SKM-1 (cell line): ENCODE results near the gene HAT1.
"Not testable (repeated sequence)": the region's sequence is repeated elsewhere in the genome, so short reads cannot be mapped to it uniquely, and the experiment has no call there.

Source experiments
- DNase-seq: peaks from one replicate; lab custom pipeline; 2025; ENCODE audit not compliant: unreplicated experiment; lab: John Stamatoyannopoulos, UW

HAT1 gene, protein sequence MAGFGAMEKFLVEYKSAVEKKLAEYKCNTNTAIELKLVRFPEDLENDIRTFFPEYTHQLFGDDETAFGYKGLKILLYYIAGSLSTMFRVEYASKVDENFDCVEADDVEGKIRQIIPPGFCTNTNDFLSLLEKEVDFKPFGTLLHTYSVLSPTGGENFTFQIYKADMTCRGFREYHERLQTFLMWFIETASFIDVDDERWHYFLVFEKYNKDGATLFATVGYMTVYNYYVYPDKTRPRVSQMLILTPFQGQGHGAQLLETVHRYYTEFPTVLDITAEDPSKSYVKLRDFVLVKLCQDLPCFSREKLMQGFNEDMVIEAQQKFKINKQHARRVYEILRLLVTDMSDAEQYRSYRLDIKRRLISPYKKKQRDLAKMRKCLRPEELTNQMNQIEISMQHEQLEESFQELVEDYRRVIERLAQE

DNA sequence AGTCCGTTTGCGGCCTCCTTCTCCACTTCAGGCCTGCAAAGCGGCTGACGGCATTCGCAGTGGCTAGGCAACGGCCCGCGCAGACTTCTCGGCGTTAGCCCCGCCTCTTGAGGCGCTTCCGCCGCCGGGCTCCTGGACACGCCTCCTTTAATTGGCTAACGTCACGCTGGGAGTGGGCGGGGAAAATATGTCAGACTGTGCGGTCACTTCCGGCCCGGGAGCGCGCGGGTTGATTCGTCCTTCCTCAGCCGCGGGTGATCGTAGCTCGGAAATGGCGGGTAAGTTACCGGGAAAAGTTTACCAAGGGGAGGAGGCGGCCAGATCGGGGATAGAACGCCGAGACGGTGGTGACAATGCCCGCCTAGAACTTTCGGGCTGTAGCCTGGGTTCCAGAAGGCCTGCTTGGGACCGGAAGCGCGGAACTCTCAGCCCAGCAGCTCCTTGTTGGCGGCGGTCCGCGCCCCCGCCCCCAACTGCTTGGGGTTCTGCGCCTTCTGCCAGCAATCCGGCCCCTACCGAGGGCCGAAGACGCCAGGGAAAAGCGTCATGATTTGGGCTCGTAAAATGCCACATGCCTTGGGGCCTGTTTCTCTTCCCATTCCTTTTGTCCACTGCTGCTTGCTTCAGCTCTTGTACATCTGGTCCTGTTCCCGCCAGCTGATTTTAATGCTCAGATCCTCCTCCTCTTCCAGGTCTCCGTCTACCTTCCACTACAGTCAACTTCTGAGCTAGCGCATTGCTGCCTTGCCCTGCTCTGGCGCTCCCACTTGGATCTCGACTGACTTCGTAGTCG is at the start of gene HAT1:
Gene HAT1 (plus strand): TSS at position 232 of the 793 bp plus-strand sequence. CDS start 40 bp downstream, at position 272.
- DNase-seq = peak; percentile 91

DNA sequence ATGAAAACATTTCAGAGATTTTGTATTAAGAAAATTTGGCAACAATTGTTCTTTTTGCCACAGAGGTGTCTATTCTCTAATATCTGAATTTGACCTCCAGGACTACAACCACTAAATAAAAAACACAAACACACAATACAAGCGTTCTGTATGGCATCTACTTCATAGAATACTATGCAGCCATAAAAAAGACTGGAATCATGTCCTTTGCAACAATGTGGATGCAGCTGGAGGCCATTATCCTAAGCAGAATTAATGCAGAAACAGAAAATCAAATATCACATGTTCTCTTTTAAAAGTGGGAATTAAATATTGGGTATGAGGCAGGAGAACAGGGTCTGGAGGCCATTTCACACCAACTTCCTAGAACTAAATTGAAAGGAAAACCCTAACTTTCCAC is 47.7 kb upstream of the HAT1 start:
- DNase-seq = no peak

DNA sequence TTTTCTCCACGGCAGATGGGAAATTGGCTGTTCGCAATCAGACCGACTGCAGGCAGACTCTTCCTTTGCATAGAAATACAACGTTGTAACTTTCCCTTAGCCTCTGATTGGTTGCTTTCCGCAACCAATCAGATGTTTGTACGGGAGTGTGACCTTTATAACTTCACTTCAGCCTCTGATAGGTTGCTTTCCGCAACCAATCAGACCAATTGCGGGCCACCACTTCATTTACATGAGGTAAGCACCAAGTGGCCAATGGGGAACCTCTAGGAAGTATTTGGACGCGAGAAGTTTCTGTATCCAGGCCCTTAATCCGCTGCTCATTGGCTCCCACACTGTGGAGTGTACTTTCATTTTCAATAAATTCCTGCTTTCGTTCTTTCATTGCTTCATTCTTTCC is 47.3 kb upstream of the HAT1 start:
- DNase-seq = no peak

DNA sequence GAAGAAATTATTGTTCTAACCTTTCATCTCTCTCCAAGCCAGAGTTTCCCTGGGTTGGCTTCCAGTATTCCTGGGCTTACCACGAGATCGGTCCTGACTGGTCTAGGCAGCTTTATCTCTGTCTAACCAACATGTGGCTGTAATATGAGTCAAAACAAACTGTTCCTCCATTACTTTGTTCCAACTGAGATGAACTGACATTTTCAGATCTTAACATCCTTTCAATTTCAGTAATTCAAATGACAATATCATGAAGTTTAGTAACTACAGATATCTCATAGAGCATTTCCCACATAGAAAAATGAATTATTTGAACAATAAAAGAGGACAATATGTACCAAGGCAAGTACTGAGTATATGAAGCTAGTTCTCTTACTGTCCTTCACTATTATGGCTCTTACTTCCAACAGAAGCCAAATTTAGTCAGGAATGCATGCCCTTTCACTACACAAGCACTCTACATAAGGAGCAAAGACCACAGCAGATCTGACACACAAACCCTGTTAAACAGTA is 43.7 kb upstream of the HAT1 start:
- no peak for DNase-seq

DNA sequence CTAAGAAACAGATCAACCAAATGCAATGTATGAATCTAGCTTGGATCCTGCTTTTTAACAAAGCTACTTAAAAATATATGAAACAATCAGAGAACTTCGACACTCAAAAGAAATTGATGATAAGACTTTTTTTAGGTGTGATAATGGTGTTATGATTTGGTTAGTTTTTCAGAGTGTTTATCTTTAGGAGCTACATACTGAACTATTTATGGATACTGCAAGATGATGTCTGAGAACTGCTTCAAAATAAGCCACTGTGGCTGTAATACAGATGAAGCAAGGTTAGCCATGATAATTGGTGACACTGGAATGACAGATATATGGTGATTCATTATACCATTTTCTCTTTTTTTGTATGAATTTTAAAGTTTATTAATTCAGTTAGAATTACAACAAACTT is 42.4 kb upstream of the HAT1 start:
- DNase-seq = no peak

DNA sequence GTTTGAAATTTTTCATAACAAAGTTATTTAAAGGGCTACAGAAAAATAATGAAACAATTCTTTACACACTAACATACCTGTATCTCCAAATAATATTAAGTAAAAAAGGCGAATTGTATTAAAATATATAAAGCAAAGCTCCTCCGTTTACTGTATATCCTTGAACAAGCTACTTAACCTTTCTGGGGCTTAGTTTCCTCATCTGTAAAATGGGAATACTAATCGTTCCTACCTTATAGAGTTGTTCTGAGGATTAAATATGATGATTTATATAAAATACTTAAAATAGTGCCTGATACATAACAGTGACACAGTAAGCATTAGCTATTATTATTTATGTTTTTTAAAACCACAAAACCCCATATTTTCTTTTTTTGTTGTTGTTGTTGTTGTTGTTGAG is 41.5 kb upstream of the HAT1 start:
- no peak for DNase-seq

DNA sequence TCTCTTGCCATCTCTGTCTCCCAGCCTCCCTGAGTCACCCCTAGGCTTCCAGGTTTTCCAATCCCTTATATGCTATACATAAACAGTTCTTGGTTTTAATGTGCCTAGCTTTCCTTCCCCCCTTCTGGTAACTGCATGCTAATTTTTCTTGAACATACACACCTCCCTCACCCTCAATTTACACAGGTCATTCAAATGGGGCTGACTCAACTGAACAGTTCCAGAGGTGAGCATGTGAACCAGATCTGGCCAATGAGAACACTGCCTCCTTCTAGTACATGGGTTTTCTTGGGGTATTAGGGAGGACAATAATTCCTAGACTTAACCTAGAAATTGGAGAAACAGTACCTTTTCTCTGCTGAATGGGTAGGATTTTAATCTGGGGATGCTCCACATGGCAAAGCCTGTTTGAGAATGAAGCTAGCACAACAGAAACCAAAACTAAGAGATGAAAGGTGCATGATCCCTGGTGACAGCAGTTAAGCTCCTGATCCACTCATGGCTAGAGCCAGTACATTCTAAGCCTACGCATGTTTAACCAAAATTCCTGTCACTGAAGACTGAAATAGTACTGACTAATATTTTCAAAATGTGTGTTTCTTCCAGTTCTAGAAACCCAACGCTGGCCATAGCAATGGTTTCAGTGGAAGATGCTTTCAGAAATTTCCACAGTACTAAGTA is 40.0 kb upstream of the HAT1 start:
- no peak for DNase-seq

DNA sequence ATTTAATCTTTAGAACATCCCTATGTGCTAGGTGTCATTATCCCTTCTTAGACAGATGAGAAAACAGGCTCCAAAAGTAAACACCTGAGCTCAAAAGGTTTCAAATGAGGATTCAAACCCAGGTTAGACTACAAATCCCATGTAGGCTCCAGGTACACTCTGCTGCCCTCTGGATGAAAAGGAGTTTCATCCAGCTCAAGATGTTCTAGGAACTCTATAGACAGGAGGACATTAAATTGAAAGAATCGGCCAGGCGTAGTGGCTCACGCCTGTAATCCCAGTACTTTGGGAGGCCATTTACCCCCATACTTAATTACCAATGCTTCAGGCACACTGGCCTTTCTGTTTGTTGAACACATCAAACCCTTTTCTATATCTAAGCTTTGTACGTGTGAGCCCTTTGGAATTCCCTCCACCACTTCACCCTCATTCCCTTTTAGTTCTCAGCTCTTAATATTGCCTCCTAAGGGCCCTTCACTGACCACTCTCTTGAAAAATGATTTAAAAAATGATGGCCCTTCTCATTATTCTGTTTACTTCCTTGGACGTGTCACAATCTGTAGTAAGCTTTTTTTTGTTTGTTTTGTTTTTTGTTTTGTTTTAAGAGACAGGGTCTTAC is 38.9 kb upstream of the HAT1 start:
- no peak for DNase-seq

DNA sequence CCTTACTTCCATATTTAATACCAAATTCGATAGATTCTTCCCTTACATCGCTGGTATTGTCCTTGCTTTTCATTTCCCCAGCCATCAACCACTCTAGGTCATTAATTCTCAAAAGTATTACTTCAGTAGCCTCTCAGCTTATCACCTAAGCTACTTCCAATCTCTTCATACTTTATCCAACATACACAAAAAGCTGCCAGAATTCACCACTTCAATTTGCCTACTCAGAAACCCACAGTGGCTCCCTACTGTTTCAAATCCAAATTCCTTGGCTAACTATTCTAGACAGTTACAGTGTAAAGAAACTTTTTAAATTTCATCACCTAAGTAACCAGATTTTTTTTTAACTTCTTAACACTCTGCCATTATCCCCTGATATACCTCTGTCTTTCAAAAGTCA is 32.9 kb upstream of the HAT1 start:
- DNase-seq = no peak

DNA sequence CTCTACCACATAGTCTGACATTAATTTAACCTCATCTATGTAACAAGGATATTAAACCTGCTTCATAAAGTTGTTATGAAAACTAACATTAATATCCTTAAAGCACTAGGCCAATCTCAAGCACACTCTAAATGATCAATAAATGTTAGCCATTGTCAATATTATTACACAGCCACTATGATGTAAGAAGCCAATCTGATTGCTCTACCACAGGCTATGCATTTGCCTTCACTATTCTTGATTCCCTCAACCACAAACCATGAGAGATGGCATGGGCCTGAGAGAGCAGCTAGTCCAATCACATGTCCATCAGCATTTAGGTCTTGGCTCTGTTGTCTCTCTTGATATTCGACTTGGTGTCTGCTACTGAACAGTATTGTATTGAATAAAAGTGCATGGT is 32.5 kb upstream of the HAT1 start:
- no peak for DNase-seq

DNA sequence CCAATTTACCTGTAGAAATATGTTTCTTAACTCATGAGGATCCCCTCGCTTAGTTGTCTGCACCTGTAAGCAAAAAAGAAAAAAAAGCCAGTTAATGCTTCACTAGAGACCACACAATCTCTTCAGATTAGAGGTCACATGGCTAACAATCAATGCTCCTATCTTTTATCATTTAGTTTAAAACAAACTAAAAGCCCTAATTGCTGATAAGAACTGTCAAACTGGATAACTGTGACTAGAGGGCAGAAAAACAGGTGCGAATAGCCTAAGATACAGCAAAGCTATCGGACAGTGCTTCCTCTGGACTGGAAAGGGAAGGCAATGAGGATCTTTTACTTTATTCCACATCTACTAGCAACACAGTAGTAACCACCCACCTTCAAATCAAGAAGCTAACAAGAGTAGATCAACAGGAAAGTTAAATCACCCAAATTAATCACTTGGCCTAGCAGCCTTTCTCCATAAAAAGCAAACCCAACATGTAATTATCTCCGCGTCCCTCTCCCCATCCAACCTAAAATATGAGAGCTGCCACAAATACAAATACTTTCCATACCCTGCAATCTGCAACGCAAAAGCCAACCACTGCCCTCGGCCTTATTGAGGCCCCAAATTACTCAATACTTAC is 29.0 kb upstream of the HAT1 start:
- no peak for DNase-seq

DNA sequence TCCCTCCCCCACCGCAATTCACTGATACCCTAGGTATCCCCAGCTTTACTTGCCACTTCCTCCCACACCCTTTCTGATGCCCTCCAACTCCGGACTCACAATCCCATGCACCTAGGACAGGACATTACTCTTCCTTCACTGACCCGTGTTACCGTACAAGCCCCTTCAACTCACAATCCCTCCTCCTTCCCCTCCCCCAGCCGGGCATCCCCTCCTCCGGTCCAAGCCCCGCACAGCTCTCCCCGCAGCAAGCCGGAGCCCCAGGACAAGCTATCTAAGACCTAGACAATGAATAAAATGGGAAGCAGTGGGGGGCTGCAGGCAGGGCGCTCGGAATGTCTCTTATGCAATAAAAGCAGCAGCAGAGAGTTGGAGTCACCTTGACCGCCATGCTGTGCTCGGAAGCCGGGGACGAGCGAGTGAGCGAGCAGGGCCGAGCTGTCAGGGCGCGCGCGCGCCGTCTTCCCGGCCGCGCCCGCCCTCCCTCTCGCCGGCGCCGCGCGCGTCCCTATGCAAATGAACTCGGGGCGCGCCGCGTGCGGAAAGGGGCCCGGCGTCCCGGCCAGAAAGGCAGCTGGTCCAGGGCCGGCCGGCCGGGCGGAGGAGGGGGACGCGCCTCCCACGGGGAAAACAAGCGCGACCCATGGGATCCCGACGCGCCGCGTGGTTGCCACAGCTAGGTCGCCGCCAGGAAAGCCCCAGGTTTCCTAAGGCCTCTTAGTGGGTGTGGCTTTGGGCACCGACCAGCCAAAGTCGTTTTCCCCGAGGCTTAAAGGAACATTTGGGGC is 28.2 kb upstream of the HAT1 start, which contains the start of gene SLC25A12:
Gene SLC25A12 (minus strand): TSS at position 421 of the 788 bp plus-strand sequence. CDS start 30 bp downstream, at position 391.
- peak; percentile 64 for DNase-seq

DNA sequence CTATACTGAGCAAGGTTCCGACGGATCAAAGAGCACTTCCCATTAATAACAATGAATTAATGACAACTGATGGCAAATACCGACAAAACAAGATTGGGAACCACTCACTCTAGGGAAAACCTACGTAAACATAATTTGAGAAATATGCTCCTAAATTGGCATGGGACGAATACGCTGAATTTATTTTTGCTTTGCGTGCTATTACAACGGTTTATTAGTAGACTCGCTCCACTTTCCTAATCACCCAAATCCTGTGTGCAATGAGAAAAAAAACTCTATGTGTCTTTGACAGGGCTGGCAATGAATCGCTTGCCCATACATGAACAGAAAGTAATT is 27.7 kb upstream of the HAT1 start:
- no peak for DNase-seq

DNA sequence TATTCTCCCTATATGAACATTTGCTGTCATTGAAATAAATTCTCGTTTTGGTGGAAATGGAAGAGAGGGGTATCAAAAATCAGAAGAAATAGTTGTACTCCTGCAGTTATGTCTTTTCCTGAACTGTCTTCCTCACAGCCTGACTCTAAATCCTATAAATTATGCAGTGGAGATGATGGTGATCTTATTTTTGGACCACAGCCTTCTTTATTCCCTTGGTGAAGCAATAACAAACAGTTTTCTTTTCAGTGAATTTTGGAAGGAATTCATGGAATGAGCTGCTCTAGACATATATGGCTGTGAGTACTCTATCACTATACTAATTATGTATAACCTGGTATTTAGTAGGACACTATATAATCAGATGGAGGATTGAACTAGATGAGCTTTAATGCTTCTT is 26.5 kb upstream of the HAT1 start:
- DNase-seq = no peak

DNA sequence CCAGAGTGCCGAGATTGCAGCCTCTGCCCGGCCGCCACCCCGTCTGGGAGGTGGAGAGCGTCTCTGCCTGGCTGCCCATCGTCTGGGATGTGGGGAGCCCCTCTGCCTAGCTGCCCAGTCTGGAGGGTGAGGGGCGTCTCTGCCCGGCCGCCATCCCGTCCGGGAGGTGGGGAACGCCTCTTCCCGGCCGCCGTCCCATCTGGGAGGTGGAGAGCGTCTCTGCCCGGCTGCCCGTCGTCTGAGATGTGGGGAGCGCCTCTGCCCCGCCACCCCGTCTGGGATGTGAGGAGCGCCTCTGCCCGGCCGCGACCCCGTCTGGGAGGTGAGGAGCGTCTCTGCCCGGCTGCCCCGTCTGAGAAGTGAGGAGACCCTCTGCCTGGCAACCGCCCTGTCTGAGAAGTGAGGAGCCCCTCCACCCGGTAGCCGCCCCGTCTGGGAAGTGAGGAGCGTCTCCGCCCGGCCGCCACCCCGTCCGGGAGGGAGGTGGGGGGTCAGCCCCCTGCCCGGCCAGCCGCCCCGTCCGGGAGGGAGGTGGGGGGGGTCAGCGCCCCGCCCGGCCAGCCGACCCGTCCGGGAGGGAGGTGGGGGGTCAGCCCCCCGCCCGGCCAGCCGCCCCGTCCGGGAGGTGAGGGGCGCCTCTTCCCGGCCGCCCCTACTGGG is 22.5 kb upstream of the HAT1 start:
- DNase-seq = not testable (repeated sequence)

DNA sequence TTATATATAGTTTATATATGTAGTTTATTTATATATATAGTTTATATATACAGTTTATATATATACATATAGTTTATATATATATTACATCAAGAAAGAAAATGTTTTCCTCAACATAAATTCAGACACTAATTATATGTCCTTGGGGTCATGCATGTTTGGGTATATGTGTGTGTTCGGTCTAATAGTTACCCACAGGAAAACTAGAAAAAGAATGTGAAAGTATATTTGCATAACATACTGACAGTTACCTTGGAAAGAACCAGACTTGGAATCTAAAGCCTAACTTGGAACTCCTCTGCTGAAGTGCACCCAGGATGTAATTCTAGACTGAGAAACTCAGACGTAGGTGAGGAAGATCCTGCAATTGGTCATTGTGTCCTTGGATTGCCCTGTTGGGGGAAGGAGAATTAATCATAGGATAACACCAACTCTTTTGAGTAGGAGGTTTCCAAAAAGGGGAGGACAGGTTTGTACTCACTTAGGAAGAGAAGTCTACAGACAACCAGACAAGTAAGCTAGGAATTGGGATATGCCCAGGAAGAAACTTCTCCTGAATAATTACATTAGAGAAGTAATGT is 19.3 kb upstream of the HAT1 start:
- no peak for DNase-seq

DNA sequence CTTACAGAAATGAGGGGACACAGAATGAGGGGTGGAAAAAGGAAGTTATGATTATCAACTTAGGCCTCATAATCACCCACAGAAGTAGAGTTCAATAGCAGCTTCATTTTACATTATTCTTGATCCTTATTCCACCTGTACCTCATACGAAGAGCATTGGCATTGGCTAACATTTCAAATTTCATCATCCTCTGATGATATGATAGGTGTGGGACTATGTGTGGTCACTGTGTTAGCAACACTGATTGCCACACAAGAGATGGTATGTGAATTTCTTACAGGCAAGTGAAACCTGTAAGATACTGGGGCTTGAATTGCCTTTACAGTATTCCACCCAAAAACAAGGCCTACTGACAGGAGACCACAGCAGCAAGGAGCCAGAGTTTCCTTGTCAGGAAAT is 14.0 kb upstream of the HAT1 start:
- no peak for DNase-seq

DNA sequence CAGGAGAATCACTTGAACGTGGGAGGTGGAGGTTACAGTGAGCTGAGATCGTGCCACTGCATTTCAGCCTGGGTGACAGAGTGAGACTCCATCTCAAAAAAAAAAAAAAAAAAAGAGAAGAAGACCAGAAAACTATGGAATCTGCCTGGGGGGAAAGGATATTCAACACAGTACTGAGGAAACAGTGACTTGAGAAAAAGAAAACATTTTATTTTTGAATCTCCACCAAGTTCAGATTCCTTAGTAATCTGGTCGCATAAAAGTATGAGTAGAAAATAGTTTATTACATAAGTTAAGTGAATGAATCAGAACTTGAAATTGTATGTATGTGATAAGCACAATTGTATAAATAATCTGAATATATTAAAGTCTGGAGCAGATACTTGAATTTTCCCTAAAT is 13.0 kb upstream of the HAT1 start:
- no peak for DNase-seq

DNA sequence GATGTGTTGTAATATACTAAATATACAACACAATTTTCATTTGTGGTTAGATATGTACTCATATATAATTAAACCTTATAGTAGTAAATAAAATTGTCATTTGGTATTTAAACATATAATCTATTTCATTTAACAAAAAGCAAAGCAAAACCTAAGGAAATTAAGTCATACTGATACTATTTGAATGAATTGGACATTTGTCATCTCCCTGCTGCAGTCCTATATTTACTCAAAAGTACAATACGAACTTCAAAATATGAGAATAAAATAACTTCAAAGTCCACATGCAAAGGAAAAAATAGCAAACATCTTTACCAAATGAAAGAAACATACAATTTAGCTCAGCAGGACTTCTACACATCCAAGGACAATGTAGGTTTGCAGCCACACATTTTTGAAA is 11.8 kb upstream of the HAT1 start:
- DNase-seq = no peak
